Keratinocyte (primary cell): ENCODE data around the gene TMEM151A. TPM values are rescaled to one million over a fixed set of nuclear protein-coding genes. Genes with fewer than 3 reads are reported as not detected.
A peak's percentile ranks its signal among the peaks of the same experiment; 100 is the strongest.

Experiments
- DNase-seq: peaks from one replicate; pipeline ENCODE4 v3.0.0-alpha.2; 2011; ENCODE audit warnings: low read depth, missing footprints, low spot score
- FAIRE-seq: peaks from 2 replicates; lab custom pipeline; 2011; peaks lifted over from hg19 to GRCh38; lab: Jason Lieb, UNC
- H2AFZ ChIP-seq: 2 replicates; pipeline ENCODE4 v1.6.0; 2012; ENCODE audit warnings: low read length, control low read depth, inconsistent platforms; ENCODE audit not compliant: control insufficient read depth
- H3K27ac ChIP-seq: 2 replicates; pipeline ENCODE4 v1.5.1; 2011; ENCODE audit warnings: low read length; ENCODE audit not compliant: control insufficient read depth, insufficient read depth
- H3K27me3 ChIP-seq: 3 replicates; pipeline ENCODE4 v1.6.0; 2011; ENCODE audit warnings: low read length; ENCODE audit not compliant: control insufficient read depth, insufficient read depth; ENCODE audit errors: extremely low read depth
- H3K36me3 ChIP-seq, 2 experiments: 2 replicates in 1 of 2; 3 replicates in 1 of 2; pipeline ENCODE4 v1.5.1; 2011; ENCODE audit warnings: low read length in 2 of 2, mild to moderate bottlenecking in 1 of 2; ENCODE audit not compliant: control insufficient read depth in 2 of 2, insufficient read depth in 2 of 2; ENCODE audit errors: extremely low read depth in 1 of 2
- H3K4me1 ChIP-seq: 3 replicates; pipeline ENCODE4 v1.5.1; 2011; ENCODE audit warnings: low read length; ENCODE audit not compliant: control insufficient read depth, insufficient read depth; ENCODE audit errors: extremely low read depth
- H3K4me2 ChIP-seq: 3 replicates; pipeline ENCODE4 v1.6.0; 2011; ENCODE audit warnings: low read depth, low read length; ENCODE audit not compliant: control insufficient read depth, insufficient read depth; ENCODE audit errors: extremely low read depth
- H3K4me3 ChIP-seq, 3 experiments: fragments of 200-600 bp in 1 of 3; sonication (generic) in 1 of 3; 2 replicates in 2 of 3; 3 replicates in 1 of 3; pipeline ENCODE4 v1.5.1; 2011 to 2016; ENCODE audit warnings: low read length in 3 of 3, mild to moderate bottlenecking in 3 of 3, control low read depth in 2 of 3, inconsistent platforms in 1 of 3, low read depth in 1 of 3, mixed read lengths in 1 of 3, mixed run types in 1 of 3, moderate library complexity in 1 of 3; ENCODE audit not compliant: control insufficient read depth in 2 of 3, insufficient read depth in 2 of 3; ENCODE audit errors: extremely low read depth in 1 of 3
- H3K79me2 ChIP-seq: 2 replicates; pipeline ENCODE4 v1.6.0; 2012; ENCODE audit warnings: low read length; ENCODE audit not compliant: control insufficient read depth, insufficient read depth
- H3K9ac ChIP-seq: 3 replicates; pipeline ENCODE4 v1.6.0; 2011; ENCODE audit warnings: low read length; ENCODE audit not compliant: control insufficient read depth, insufficient read depth; ENCODE audit errors: extremely low read depth
- H3K9me1 ChIP-seq: 3 replicates; pipeline ENCODE4 v1.6.0; 2011; ENCODE audit warnings: low read length; ENCODE audit not compliant: control insufficient read depth, insufficient read depth; ENCODE audit errors: extremely low read depth
- H3K9me3 ChIP-seq: 2 replicates; pipeline ENCODE4 v1.5.1; 2012; ENCODE audit warnings: low read depth, low read length; ENCODE audit not compliant: control insufficient read depth
- H4K20me1 ChIP-seq: 3 replicates; pipeline ENCODE4 v1.6.0; 2011; ENCODE audit warnings: low read length; ENCODE audit not compliant: control insufficient read depth, insufficient read depth; ENCODE audit errors: extremely low read depth
- EZH2 ChIP-seq: IDR thresholded peaks from one replicate; pipeline ENCODE4 v1.6.1; 2012; ENCODE audit warnings: inconsistent platforms, mild to moderate bottlenecking, low read length, moderate library complexity
- dilution Hi-C: fragments of 300-500 bp; cut with MboI; formaldehyde crosslinking; loops from one replicate; pipeline ENCODE4 v1.7.0; 2020; ENCODE audit warnings: low sequenced_read_pairs; ENCODE audit not compliant: extremely low pct_ligation_motif_present
- polyA plus RNA-seq, 5 experiments: library from polyadenylated mRNA; depleted of rRNA in 3 of 5; stranded (reverse) in 3 of 5; stranded (forward) in 1 of 5; unstranded in 1 of 5; fragments of >200 nt; gene quantifications; 1 replicate in 1 of 5; 2 replicates in 3 of 5; 3 replicates in 1 of 5; pipeline versions ENCODE4 v1.2.1 to v1.2.3, GENCODE V29; 2011 to 2012; ENCODE audit warnings: missing spikeins in 2 of 5, low read depth in 1 of 5, low replicate concordance in 1 of 5
- TF ChIP-seq, protein P1 (sequence below), 3 experiments: IDR thresholded peaks in 1 of 3; conservative IDR thresholded peaks in 1 of 3; optimal IDR thresholded peaks in 1 of 3; 2 replicates in 2 of 3; 3 replicates in 1 of 3; pipeline versions ENCODE3 to v1.5.1; 2011; ENCODE audit warnings: low read length in 3 of 3, mild to moderate bottlenecking in 3 of 3, moderate library complexity in 2 of 3, control low read depth in 1 of 3, inconsistent platforms in 1 of 3; ENCODE audit not compliant: insufficient read depth in 2 of 3; ENCODE audit errors: extremely low read depth in 1 of 3

Gene TMEM151A
- polyA plus RNA-seq, 1 donor (not counting 4 experiments of a cell fraction or from before 2014, with no cell fraction given): not detected

DNA sequence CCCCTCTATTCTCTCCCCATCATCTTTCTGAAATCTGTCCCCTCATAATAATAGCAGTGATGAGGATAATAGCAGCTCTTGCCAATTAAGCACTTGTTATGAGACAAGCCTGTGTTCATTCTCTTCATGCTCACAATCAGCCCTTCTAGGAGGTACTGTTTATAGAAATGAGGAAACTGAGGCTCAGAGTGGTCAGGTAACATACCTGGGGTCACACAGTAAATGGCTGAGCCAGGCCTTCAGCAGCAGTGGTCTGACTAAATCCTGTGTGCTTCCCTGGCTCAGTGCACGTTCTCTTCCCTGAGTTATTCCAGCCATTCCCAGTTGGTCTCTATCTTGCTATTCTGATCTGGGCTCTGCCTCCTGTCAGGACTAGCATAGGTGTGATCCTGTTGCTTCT lies 17.5 kb upstream of the TMEM151A start:
- no peak overlapping the region for H3K4me2 ChIP-seq
- TF ChIP-seq EZH2: no peak
- TF ChIP-seq, protein P1, sequence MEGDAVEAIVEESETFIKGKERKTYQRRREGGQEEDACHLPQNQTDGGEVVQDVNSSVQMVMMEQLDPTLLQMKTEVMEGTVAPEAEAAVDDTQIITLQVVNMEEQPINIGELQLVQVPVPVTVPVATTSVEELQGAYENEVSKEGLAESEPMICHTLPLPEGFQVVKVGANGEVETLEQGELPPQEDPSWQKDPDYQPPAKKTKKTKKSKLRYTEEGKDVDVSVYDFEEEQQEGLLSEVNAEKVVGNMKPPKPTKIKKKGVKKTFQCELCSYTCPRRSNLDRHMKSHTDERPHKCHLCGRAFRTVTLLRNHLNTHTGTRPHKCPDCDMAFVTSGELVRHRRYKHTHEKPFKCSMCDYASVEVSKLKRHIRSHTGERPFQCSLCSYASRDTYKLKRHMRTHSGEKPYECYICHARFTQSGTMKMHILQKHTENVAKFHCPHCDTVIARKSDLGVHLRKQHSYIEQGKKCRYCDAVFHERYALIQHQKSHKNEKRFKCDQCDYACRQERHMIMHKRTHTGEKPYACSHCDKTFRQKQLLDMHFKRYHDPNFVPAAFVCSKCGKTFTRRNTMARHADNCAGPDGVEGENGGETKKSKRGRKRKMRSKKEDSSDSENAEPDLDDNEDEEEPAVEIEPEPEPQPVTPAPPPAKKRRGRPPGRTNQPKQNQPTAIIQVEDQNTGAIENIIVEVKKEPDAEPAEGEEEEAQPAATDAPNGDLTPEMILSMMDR (optimal IDR thresholded peaks at IDR 0.05 in 1 of 3, IDR thresholded peaks at IDR 0.05 in 1 of 3, conservative IDR thresholded peaks at IDR 0.05 in 1 of 3; ENCODE audit: extremely low read depth in 1 of 3, insufficient read depth in 2 of 3, low read length in 3 of 3): no peak
- no peaks in the 10 kb centered on the region for H3K27me3 ChIP-seq
- H3K79me2 ChIP-seq: peaks cover 27% of the 10 kb centered on the region
- peaks cover 30 to 38% of the 10 kb centered on the region in 2 experiments for H3K36me3 ChIP-seq
- H3K4me1 ChIP-seq: peaks cover 6% of the 10 kb centered on the region
- H4K20me1 ChIP-seq: peaks cover 12% of the 10 kb centered on the region
- H3K9me1 ChIP-seq: no peaks in the 10 kb centered on the region
- dilution Hi-C loops: no loop called here
- H3K9ac ChIP-seq: no peak overlapping the region
- FAIRE-seq (peak; percentile 29), DNase-seq (no peak)
- H3K4me3 ChIP-seq: no peak overlapping the region
- H3K27ac ChIP-seq: no peak overlapping the region
- no peak overlapping the region for H2AFZ ChIP-seq
- H3K9me3 ChIP-seq: no peaks in the 10 kb centered on the region

DNA sequence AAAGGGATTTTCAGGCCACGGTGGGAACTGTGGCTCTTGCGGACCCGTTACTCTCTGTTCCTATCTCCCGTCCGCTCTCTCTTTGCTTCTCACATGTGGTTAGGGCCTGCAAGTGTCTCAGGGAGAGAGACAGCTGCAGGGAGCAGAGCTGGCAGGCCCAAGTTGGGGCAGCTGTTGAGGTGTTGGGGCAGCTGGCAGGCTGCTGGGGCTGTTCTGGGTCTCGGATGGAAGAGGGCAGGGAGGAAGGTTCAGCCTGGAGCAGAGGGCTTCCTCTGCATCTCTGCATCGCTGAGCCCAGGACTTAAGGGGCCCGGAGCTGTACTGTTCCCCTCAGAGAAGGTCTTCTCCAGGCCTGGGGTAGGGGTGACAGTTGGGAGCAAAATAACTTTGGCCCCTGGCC lies 16.3 kb upstream of the TMEM151A start:
- no peak overlapping the region for H3K27ac ChIP-seq
- H3K79me2 ChIP-seq: peaks cover 15% of the 10 kb centered on the region
- TF ChIP-seq, protein P1 (optimal IDR thresholded peaks at IDR 0.05 in 1 of 3, IDR thresholded peaks at IDR 0.05 in 1 of 3, conservative IDR thresholded peaks at IDR 0.05 in 1 of 3; ENCODE audit: extremely low read depth in 1 of 3, insufficient read depth in 2 of 3, low read length in 3 of 3): no peak
- no peak for TF ChIP-seq EZH2
- peaks cover 29 to 34% of the 10 kb centered on the region in 2 experiments for H3K36me3 ChIP-seq
- H3K4me2 ChIP-seq: no peak overlapping the region
- FAIRE-seq: no peak
- no peaks in the 10 kb centered on the region for H3K4me1 ChIP-seq
- no peaks in the 10 kb centered on the region for H3K27me3 ChIP-seq
- H3K9me3 ChIP-seq: no peaks in the 10 kb centered on the region
- H3K9me1 ChIP-seq: no peaks in the 10 kb centered on the region
- DNase-seq: no peak
- dilution Hi-C loops: no loop called here
- no peak overlapping the region for H2AFZ ChIP-seq
- H4K20me1 ChIP-seq: peaks cover 12% of the 10 kb centered on the region
- no peak overlapping the region for H3K9ac ChIP-seq
- H3K4me3 ChIP-seq: no peak overlapping the region
